SK-N-SH (cell line): Measurements from ENCODE around the gene UTY.

Experiments
- CTCF ChIP-seq: fragments of 200-600 bp; sonication (generic); IDR thresholded peaks from 2 replicates; pipeline ENCODE4 v1.6.1; 2017; ENCODE audit warnings: antibody characterized with exemption, mild to moderate bottlenecking, moderate library complexity
- EZH2phosphoT487 ChIP-seq: fragments of 200-600 bp; sonication (generic); IDR thresholded peaks from 2 replicates; pipeline ENCODE4 v1.6.1; 2017; ENCODE audit warnings: low read depth, mixed run types, mild to moderate bottlenecking, antibody characterized with exemption, moderate library complexity, borderline replicate concordance
- FOXM1 ChIP-seq: IDR thresholded peaks from 2 replicates; pipeline ENCODE4 v1.4.0; 2012; ENCODE audit warnings: low read depth, mild to moderate bottlenecking
- NRF1 ChIP-seq: IDR thresholded peaks from 2 replicates; pipeline ENCODE4 v1.6.1; 2012; ENCODE audit warnings: low read depth, mild to moderate bottlenecking, low read length
- POLR2AphosphoS5 ChIP-seq: IDR thresholded peaks from 2 replicates; pipeline ENCODE4 v1.6.1; 2012; ENCODE audit warnings: low read depth, low read length
- RAD21 ChIP-seq: IDR thresholded peaks from 2 replicates; pipeline ENCODE4 v1.6.1; 2012; ENCODE audit warnings: mild to moderate bottlenecking, low read length
- SMC3 ChIP-seq: IDR thresholded peaks from 2 replicates; pipeline ENCODE4 v1.6.1; 2012; ENCODE audit warnings: low read depth, low read length, improper control_type of control experiment
- TAF1 ChIP-seq: IDR thresholded peaks from 2 replicates; pipeline ENCODE4 v1.6.1; 2012; ENCODE audit warnings: low read depth, mild to moderate bottlenecking, low read length, moderate library complexity, borderline replicate concordance
- TCF12 ChIP-seq: IDR thresholded peaks from 2 replicates; pipeline ENCODE4 v1.4.0; 2012
- USF2 ChIP-seq: fragments of 150-350 bp; IDR thresholded peaks from 2 replicates; pipeline ENCODE4 v1.6.1; 2017; ENCODE audit warnings: antibody characterized with exemption, low read length, low read depth, borderline replicate concordance
- TF ChIP-seq, protein P1 (sequence below): IDR thresholded peaks from 2 replicates; pipeline ENCODE4 v1.6.1; 2012; ENCODE audit warnings: mild to moderate bottlenecking, low read depth, low read length, moderate library complexity

DNA sequence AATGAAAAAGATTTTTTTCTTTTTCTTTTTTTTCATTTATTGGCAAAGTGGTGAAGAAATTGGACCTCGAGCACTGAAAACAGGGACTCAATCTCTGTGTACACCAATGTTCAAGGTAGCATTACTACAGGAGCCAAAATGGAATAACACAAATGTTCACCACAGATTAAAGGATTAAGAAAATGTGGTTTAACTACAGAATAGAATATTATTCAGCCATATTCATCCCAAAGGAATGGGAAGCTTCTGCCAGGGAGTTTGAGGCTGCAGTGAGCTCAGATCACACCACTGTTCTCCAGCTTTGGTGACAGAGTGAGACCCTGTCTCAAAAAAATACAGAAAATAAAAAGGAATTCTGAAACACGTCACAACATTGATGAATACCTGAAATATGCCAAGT lies 81.0 kb downstream of the UTY start:
- TF ChIP-seq TAF1 (no peak), CTCF (no peak), POLR2AphosphoS5 (no peak), FOXM1 (no peak), RAD21 (no peak), SMC3 (no peak), TCF12 (no peak), EZH2phosphoT487 (no peak), USF2 (no peak), NRF1 (no peak)
- TF ChIP-seq, protein P1, sequence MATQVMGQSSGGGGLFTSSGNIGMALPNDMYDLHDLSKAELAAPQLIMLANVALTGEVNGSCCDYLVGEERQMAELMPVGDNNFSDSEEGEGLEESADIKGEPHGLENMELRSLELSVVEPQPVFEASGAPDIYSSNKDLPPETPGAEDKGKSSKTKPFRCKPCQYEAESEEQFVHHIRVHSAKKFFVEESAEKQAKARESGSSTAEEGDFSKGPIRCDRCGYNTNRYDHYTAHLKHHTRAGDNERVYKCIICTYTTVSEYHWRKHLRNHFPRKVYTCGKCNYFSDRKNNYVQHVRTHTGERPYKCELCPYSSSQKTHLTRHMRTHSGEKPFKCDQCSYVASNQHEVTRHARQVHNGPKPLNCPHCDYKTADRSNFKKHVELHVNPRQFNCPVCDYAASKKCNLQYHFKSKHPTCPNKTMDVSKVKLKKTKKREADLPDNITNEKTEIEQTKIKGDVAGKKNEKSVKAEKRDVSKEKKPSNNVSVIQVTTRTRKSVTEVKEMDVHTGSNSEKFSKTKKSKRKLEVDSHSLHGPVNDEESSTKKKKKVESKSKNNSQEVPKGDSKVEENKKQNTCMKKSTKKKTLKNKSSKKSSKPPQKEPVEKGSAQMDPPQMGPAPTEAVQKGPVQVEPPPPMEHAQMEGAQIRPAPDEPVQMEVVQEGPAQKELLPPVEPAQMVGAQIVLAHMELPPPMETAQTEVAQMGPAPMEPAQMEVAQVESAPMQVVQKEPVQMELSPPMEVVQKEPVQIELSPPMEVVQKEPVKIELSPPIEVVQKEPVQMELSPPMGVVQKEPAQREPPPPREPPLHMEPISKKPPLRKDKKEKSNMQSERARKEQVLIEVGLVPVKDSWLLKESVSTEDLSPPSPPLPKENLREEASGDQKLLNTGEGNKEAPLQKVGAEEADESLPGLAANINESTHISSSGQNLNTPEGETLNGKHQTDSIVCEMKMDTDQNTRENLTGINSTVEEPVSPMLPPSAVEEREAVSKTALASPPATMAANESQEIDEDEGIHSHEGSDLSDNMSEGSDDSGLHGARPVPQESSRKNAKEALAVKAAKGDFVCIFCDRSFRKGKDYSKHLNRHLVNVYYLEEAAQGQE, result no peak
